ENCODE measurements around the gene YWHAQ. TPM values are rescaled to one million over a fixed set of nuclear protein-coding genes. Genes with fewer than 3 reads are reported as not detected.
"Not testable (repeated sequence)": the region's sequence is repeated elsewhere in the genome, so short reads cannot be mapped to it uniquely, and the experiment has no call there.

YWHAQ gene
- total RNA-seq, 1 experiment from 2014 or later = 391 TPM

DNA sequence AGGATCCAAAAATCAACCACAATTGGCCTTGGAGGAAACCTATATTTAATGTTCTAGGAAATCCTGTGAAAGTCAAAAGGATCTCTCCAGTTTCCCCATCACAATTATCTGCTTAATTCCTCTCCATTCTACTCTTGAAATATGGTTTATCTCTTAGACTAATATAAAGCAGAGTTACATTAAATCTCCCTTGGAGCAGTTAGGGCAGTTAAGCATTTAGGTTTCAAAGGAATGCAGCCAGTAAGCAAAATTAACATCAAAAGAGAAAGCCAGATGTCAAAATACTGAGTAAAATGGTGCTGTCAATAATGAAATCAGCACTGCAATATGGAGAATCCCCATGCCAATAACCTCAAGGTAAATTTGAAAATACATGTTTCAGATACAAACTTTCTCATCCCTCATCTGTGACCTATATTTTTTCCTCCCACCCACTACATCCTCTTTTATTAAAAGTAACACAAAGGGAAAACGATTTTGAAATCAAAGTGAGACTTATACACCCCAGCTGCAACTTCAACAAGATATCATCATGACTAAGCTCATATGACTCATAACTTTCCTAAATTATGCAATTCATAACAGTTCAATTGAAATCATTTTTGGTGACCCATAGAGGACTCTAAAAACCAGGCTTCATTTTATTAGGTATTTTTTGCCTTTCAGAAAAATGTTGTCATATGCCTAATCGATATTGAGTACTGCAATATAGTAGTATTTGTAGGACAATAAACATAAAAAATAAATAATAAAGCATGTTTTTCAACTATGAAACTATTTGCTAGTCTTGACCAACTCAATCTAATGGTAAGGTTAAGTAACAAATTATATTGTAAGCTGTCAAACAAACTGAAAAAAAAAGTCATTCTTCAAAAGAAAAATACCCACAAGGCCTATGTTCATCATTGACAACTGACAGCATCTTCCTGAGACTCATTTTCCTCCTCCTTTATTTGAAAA is 78.3 kb downstream of the YWHAQ start:
- DNase-seq (ENCODE audit: low spot score) = peak; percentile 9

DNA sequence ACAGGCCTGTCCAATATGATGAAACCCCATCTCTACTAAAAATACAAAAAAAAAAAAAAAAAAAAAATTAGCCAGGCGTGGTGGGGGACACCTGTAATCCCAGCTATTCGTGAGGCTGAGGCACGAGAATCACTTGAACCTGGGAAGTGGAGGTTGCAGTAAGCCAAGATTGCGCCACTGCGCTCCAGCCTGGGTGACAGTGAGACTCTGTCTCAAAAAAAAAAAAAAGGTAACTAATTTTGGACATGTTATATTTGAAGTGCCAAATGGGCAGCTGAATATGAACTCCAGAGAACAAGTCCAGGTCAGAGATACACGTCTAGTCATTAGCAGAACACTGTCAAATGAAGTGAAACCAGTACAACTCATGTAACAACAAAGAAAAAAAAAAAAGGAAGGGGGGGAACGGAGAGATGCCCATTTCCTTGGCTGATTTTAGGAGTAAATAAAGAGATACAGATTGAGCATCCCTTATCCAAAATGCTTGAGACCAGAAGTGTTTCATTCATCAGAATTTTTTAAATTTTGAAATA is 79.9 kb downstream of the YWHAQ start:
- not testable (repeated sequence) for DNase-seq (ENCODE audit: low spot score)

DNA sequence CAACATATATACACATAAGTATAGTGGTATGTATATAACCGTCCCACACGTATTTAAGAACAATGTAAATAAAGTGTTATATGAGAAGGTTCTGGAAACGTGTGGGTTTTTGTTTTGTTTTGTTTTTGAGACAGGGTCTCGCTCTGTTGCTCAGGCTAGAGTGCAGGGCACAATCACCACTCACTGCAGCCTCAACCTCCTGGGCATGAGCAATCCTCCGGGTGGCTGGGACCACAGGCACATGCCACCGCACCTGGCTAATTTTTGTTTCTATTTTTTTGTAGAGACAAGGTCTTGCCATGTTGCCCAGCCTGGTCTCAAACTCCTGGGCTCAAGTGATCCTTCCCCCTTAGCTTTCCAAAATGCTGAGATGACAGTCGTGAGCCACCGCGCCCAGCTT is 81.4 kb downstream of the YWHAQ start:
- no peak for DNase-seq (ENCODE audit: low spot score)

DNA sequence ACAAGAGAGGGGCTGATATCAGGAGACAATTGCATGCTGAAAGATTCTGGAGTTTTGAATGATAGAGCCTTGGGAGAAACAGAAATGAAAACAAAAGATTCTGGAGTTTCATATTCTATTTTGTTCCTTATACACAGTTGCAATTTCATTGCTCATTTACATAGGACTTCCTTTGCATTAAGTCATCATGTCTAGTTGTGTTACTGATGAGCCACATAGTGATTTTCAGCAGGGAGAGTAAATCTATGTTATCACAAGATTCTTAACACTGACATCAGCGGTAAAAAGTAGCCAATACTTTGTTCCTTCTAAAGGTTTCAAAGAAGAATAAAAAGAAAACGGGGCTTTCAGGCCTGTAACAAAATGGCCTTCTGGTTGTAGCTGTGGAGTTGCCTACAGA is 82.3 kb downstream of the YWHAQ start:
- no peak for DNase-seq (ENCODE audit: low spot score)

DNA sequence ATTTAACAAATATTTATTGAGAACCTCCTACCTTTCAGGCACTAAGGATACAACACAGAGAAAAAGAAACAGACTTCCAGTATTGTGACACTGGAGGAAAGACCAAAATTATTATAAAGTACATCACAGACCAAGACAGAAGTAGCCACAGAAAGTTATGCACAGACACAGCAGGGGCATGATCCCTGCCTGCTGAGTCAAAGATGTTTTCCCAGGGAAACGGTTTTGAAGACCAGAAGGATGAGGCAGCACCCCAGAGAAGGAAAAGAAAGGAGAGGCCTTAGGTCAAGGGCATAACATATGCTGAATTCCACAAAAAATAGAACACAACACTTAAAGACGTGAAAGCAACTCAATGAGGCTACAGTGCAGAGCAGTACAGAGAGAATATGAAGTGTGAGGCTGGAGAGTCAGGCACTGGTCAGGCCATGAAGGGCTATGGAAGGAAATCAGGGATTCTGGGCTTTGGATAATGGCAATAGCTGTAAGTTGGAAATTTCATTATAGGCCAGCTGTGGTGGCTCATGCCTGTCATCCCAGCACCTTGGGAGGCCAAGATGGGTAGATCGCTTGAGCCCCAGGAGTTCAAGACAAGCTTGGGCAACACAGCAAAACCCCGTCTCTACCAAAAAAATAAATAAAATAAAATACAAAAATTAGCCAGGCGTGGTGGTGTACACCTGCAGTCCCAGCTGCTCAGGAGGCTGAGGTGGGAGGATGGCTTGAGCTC is 83.4 kb downstream of the YWHAQ start:
- DNase-seq (ENCODE audit: low spot score) = no peak

DNA sequence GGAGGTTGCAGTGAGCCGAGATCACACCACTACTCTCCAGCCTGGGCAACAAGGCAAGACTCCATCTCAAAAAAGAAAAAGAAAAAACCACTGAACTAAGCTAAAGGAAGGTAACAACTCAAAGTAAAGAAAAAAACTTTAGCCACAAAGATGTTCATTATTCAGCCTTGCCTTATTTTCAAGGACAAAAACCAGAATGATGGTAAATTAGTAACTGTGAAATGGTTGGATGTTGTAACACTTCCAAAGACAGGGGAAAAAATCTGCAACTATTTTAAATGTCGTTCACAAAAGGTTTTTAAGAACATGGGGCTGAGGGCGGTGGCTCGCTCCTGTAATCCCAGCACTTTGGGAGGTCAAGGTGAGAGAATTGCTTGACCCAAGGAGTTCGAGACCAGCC is 85.3 kb downstream of the YWHAQ start:
- DNase-seq (ENCODE audit: low spot score) = no peak

DNA sequence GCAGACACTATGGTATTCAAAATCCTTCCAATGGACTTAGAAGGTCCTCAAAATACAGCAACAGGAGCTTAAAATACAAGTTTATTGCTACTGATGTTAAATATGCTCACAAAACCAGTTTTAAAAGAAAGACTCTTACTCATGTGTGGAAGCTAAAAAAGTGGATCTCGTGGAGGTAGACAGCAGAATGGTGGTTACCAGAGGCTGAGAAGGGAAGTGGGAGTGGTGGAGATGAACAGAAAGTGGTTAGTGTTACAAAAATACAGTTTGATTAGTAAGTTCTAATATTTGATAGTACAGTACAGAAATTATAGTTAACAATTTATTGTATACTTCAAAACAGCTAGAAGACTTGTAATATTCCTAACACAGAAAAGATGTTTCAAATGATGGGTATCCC is 87.2 kb downstream of the YWHAQ start:
- no peak for DNase-seq (ENCODE audit: low spot score)

DNA sequence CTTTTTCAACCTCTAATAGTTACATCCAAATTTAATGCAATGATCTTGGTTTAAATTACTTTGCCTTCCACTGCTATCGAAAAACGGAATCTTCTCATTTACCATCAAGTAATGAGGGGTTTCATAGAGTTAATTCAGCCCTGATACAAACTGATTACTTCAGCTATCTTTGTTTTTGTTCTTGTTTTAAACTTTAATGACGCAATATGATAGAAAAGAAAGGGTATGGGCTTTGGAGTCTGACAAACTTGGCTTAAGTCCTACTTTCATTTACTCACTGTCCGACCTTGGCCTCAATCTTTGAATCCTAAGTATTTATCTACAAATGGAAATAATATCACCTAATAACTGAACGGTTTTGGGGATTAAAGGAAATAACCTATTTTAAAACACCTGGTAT is 91.3 kb downstream of the YWHAQ start:
- no peak for DNase-seq (ENCODE audit: low spot score)

DNA sequence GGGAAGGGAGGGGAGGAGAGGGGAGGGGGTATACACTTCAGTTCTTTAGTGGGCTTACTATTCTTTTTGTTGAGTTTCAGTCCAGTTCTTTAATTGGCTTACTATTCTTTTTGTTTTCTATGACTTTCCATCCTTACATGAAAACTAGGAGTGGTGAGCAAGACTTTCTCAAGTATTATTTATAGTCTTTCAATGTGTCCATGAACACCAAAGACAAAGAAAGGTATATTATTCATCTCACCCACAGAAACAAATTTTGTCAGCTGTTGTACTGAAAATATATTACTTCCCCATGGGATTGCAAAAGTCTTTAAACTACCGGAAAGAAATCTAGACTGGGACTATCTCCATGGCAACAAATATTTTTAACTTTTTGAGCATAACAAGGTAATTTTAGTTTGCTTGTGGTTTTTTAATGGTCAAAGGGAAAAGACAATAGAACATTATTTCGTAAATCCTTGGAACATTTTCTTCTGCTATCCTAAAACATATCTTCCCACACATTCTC is 92.7 kb downstream of the YWHAQ start:
- no peak for DNase-seq (ENCODE audit: low spot score)

DNA sequence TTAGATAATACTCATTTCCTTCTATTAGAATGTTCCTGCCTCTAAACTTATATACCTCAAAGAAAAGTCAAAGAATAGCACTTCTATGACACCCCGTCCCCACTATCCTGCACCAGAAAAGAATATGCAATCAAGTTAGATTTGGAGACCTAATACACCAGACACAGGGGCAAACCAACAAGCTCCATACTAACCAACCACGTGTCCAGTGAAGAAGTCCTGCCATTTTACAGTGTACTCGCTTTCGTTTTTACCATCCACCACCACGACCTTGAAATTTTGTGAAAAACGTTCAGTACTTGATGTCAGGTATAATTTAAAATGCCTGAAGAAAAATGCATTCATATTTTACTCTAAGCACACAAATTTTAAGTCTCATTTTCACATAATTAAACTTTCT is 94.3 kb downstream of the YWHAQ start:
- DNase-seq (ENCODE audit: low spot score) = no peak

DNA sequence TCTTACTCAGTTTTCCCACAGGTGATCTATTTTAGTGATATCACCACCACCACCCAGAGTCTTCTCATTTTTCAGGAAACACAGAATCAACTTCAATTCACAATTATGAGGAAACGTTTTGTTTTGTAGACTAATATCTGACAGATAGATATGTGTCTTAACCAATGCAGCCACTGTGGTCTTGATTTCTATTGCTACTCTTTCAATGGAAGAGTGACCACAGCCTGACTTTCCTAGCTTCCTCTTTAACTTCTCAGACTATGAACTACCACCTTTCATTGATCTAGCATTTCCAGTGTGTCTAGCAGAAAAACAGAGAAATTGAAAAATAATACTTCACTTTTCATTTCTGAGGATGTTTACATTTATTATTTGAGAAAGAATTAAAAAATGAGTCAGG is 95.6 kb downstream of the YWHAQ start:
- no peak for DNase-seq (ENCODE audit: low spot score)

Other genes starting within 250 kb of the YWHAQ start
- 30.7 and 36.7 TPM in 2 replicates for gene ITGB1BP1, start 207.5 kb downstream of the YWHAQ start, total RNA-seq (2014; rRNA removed; shearing (Covaris generic))
- gene CPSF3, start 207.3 kb downstream of the YWHAQ start, total RNA-seq (2014; rRNA removed; shearing (Covaris generic)) = 54.7 and 65.5 TPM in 2 replicates
- 38.7 and 52.5 TPM in 2 replicates for gene IAH1, start 156.4 kb downstream of the YWHAQ start, total RNA-seq (2014; rRNA removed; shearing (Covaris generic))
- 16.7 and 18.2 TPM in 2 replicates for gene ADAM17, start 75.2 kb downstream of the YWHAQ start, total RNA-seq (2014; rRNA removed; shearing (Covaris generic))
- gene TAF1B, start 212.5 kb upstream of the YWHAQ start, total RNA-seq (2014; rRNA removed; shearing (Covaris generic)) = 14.8 and 28.4 TPM in 2 replicates